WERI-Rb-1 (cell line): Measurements from ENCODE around the gene DDX41.

Source experiments
- DNase-seq: peaks from one replicate; pipeline ENCODE4 v3.0.0-alpha.2; 2020
- H3K27ac ChIP-seq: fragments of 250-450 bp; sonication (Bioruptor Pico); 2 replicates; pipeline ENCODE4 v1.5.1; 2020; ENCODE audit warnings: mild to moderate bottlenecking, moderate library complexity
- H3K27me3 ChIP-seq: fragments of 250-450 bp; sonication (Bioruptor Pico); 2 replicates; pipeline ENCODE4 v1.5.1; 2021; ENCODE audit warnings: mild to moderate bottlenecking, low read depth, moderate library complexity; ENCODE audit not compliant: insufficient read depth, severe bottlenecking
- H3K36me3 ChIP-seq: fragments of 250-450 bp; sonication (Bioruptor Pico); 2 replicates; pipeline ENCODE4 v1.5.1; 2020; ENCODE audit warnings: mild to moderate bottlenecking, moderate library complexity
- H3K4me3 ChIP-seq: 2 replicates; pipeline ENCODE4 v1.5.1; 2011; ENCODE audit warnings: low read depth, mild to moderate bottlenecking, control low read depth, low read length
- H3K9me3 ChIP-seq: fragments of 250-450 bp; sonication (Bioruptor Pico); 2 replicates; pipeline ENCODE4 v1.5.1; 2021; ENCODE audit warnings: mild to moderate bottlenecking, moderate library complexity; ENCODE audit not compliant: severe bottlenecking
- TF ChIP-seq, protein P1 (sequence below): IDR thresholded peaks from 2 replicates; pipeline ENCODE4 v1.5.1; 2011; ENCODE audit warnings: low read depth, mild to moderate bottlenecking, control low read depth, inconsistent platforms, low read length

The DDX41 gene

DNA sequence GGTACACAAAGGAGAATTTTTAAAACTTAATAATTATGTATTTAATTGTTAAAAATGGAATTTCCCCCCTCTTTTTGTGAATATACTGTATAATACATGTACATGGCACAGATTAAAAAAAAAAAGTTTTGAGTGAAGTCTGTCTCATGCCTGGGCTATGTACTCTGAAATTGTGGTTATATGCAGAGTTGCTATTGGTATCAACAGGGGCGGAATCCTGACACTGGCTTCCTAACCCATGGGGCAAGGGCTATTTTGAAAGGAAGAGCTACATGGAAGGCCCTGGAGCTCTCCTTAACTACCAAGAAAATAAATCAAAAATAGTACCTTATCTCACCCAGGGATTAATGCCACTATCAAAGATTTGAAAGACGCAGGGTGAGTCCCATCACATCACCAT, 38.5 kb upstream of the DDX41 start:
- TF ChIP-seq, protein P1, sequence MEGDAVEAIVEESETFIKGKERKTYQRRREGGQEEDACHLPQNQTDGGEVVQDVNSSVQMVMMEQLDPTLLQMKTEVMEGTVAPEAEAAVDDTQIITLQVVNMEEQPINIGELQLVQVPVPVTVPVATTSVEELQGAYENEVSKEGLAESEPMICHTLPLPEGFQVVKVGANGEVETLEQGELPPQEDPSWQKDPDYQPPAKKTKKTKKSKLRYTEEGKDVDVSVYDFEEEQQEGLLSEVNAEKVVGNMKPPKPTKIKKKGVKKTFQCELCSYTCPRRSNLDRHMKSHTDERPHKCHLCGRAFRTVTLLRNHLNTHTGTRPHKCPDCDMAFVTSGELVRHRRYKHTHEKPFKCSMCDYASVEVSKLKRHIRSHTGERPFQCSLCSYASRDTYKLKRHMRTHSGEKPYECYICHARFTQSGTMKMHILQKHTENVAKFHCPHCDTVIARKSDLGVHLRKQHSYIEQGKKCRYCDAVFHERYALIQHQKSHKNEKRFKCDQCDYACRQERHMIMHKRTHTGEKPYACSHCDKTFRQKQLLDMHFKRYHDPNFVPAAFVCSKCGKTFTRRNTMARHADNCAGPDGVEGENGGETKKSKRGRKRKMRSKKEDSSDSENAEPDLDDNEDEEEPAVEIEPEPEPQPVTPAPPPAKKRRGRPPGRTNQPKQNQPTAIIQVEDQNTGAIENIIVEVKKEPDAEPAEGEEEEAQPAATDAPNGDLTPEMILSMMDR: no peak
- Histone ChIP-seq H3K9me3 (no peaks in the 10 kb centered on the region), H3K27ac (no peak overlapping the region), H3K27me3 (no peaks in the 10 kb centered on the region), H3K36me3 (peaks cover 10% of the 10 kb centered on the region), H3K4me3 (no peak overlapping the region)
- no peak for DNase-seq

DNA sequence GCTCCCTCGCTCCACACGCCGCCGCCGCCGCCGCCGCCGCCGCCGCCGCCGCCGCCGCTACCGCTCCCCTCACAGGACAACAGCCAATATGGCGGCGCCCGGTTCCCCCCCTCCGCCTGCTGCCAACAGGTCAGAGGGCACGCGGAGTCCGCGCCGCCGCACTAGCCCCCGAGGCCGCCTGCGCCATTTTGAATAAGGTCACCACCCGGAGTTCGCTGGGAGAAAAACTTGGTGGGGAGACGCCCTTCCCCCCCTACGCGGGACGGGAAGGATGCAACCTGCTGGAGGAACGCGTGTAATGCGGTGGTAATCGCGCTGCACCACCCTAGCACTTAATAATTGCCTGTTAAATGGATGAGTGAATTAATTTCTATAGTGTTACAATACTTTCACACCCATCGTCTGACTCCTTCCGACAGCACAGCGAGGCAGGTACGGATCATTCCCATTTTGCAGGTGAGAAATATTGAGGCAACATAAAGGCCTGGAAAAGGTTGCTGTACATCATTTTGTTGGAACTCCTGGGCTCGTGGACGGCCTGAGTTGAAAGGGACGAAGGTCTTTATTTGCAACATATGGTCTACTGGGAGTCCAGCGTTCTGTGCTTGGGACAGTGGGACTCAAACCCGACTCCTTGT, 37.8 kb upstream of the DDX41 start, which contains the start of gene FAM193B:
Gene FAM193B (minus strand): TSS at position 90 of the 638 bp plus-strand sequence. CDS start 105 bp downstream, outside the sequence.
- Histone ChIP-seq H3K4me3 (peak within 1 kb of the TSS; percentile 65), H3K27ac (peak within 1 kb of the TSS; percentile 64), H3K9me3 (no peaks in the 10 kb centered on the region), H3K36me3 (peaks cover 10% of the 10 kb centered on the region), H3K27me3 (no peaks in the 10 kb centered on the region)
- DNase-seq: peak; percentile 89
- TF ChIP-seq, protein P1: no peak

DNA sequence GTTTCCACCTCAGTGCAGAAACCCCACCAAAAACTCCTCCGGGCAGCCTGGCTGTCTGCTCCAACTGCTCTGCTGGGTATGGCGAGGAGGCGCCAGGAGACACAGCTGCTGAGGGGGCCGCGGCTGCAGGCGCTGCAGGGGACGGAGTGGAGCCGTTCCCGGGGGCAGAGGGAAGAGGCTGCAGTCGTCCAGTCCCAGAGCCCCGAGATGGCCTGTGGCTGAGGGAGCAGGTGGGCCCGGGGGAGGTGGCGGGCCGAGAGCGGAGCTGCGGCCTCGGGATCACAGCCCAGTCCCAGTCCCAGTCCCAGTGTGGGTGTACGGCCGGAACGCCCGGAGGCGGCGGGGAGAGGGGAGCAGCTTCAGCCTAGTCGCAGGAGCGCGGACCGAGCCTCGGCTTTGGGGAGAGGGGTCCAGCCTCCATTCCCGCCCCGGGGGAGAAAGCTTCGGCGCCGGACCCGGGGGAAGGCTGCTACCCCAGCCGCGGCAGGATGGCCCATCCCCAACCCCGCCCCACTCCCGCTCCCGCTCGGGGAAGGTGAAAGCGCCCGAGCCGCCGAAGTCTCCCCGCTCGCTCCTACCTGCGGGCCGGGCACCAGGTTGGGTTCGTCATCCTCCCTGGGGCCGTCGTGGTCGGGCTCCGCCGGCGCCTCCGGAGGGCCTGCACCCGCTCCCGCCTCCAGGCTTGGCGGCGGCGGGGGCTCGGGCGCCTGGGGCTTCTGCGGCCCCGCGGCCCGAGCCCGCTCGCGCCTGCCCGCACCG, 37.1 kb upstream of the DDX41 start:
- Histone ChIP-seq H3K27ac (peak overlapping the region; percentile 64), H3K27me3 (no peaks in the 10 kb centered on the region), H3K4me3 (peak overlapping the region; percentile 65), H3K36me3 (peaks cover 10% of the 10 kb centered on the region), H3K9me3 (no peaks in the 10 kb centered on the region)
- DNase-seq: peak; percentile 8
- TF ChIP-seq, protein P1: no peak

DNA sequence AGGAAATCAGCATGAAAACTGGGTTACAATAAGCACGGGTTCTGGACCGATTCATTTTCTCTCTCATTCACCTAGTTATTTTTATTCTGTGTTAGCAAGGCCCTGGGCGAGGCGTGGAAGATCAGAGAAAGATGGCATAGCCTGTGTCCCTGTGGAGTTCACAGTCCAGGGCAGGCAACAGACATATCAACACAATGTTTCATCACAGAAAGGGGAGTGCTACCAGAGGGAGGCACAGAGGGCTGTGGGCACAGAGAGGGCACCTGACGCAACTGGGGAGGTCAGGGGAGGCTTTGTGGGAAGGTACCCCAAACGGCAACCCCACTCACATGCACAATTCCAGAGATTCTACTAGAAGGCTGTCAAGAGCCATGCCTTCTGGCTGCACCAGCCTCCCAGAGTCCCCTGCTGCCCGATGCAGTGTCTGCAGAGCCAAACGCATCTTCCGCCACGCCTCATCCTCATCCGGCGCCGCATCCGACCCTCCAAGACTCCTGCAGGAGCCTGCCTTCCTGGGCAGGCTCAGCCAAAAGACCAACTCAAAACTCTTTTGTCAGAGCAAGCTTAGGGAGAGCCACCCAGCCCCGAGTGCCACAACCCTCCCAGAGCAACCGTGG, 36.2 kb upstream of the DDX41 start:
- TF ChIP-seq, protein P1: no peak
- Histone ChIP-seq H3K36me3 (peaks cover 10% of the 10 kb centered on the region), H3K27ac (no peak overlapping the region), H3K4me3 (peak overlapping the region; percentile 65), H3K27me3 (no peaks in the 10 kb centered on the region), H3K9me3 (no peaks in the 10 kb centered on the region)
- no peak for DNase-seq

DNA sequence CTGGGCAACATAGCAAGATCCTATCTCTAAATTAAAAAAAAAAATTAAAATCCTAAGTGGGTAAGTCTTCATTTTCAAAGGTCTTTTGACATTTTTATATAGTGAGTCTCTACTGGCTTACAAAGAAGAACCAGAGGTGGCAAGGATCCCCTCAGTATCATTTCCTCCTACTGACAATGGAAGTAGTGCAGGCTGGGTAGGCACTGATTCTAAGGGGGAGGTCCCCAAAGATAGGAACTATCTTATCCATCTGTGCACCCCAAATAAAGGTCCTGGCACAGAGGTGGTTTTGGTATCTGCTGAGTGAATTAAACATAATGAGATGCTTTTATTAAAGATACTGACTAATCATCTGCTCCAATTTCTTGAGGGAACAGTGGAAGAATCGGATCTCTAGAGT, 33.4 kb upstream of the DDX41 start:
- no peaks in the 10 kb centered on the region for H3K27me3 ChIP-seq
- no peak overlapping the region for H3K4me3 ChIP-seq
- no peak overlapping the region for H3K27ac ChIP-seq
- no peak for DNase-seq
- peaks cover 10% of the 10 kb centered on the region for H3K36me3 ChIP-seq
- TF ChIP-seq, protein P1: no peak
- no peaks in the 10 kb centered on the region for H3K9me3 ChIP-seq
